Neural cell (in vitro differentiated cells): ENCODE data around the gene MOSMO.

ENCODE experiments used
- EZH2 ChIP-seq: fragments of 200-600, 300-800 bp; shearing (Covaris generic), sonication (generic); IDR thresholded peaks from 2 replicates; pipeline ENCODE4 v1.6.1; 2014; ENCODE audit warnings: antibody characterized with exemption, low read length, borderline replicate concordance, mild to moderate bottlenecking; ENCODE audit not compliant: insufficient read depth, poor library complexity, severe bottlenecking
- POLR2AphosphoS5 ChIP-seq: IDR thresholded peaks from 2 replicates; pipeline ENCODE4 v1.6.1; 2012
- RAD21 ChIP-seq: fragments of 450-650 bp; conservative IDR thresholded peaks from 2 replicates; pipeline ENCODE4 v1.6.1; 2014; ENCODE audit warnings: antibody characterized with exemption, mild to moderate bottlenecking, moderate library complexity
- TF ChIP-seq, protein P1 (sequence below): fragments of 450-650 bp; IDR thresholded peaks from 2 replicates; pipeline ENCODE4 v1.5.1; 2014; ENCODE audit warnings: antibody characterized with exemption, mild to moderate bottlenecking, moderate library complexity; ENCODE audit not compliant: poor library complexity, severe bottlenecking
- TF ChIP-seq, protein P2 (sequence below): IDR thresholded peaks from 2 replicates; pipeline ENCODE4 v1.6.1; 2012; ENCODE audit warnings: borderline replicate concordance

DNA sequence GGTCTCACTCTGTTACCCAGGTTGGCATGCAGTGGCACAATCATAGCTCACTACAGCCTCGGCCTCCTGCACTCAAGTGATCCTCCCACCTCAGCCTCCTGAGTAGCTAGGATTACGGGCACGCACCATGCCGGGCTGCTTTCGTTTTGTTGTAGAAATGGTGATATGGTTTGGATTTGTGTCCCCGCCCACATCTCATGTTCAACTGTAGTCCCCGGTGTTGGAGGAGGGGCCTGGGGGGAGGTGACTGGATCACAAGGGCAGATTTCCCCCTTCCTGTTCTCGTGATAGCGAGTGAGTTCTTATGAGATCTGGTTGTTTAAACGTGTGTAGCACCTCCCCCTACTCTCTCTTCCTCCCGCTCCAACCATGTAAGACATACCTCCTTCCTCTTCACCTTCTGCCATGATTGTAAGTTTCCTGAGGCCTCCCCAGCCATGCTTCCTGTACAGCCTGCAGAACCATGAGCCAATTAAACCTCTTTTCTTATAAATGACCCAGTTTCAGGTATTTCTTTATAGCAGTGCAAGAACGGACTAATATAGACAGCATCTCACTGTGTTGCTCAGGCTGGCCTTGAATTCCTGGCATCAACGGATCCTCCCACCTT is 12.9 kb upstream of the MOSMO start:
- TF ChIP-seq EZH2 (no peak), RAD21 (no peak), POLR2AphosphoS5 (no peak)
- TF ChIP-seq, protein P1, sequence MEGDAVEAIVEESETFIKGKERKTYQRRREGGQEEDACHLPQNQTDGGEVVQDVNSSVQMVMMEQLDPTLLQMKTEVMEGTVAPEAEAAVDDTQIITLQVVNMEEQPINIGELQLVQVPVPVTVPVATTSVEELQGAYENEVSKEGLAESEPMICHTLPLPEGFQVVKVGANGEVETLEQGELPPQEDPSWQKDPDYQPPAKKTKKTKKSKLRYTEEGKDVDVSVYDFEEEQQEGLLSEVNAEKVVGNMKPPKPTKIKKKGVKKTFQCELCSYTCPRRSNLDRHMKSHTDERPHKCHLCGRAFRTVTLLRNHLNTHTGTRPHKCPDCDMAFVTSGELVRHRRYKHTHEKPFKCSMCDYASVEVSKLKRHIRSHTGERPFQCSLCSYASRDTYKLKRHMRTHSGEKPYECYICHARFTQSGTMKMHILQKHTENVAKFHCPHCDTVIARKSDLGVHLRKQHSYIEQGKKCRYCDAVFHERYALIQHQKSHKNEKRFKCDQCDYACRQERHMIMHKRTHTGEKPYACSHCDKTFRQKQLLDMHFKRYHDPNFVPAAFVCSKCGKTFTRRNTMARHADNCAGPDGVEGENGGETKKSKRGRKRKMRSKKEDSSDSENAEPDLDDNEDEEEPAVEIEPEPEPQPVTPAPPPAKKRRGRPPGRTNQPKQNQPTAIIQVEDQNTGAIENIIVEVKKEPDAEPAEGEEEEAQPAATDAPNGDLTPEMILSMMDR: no peak
- TF ChIP-seq, protein P2, sequence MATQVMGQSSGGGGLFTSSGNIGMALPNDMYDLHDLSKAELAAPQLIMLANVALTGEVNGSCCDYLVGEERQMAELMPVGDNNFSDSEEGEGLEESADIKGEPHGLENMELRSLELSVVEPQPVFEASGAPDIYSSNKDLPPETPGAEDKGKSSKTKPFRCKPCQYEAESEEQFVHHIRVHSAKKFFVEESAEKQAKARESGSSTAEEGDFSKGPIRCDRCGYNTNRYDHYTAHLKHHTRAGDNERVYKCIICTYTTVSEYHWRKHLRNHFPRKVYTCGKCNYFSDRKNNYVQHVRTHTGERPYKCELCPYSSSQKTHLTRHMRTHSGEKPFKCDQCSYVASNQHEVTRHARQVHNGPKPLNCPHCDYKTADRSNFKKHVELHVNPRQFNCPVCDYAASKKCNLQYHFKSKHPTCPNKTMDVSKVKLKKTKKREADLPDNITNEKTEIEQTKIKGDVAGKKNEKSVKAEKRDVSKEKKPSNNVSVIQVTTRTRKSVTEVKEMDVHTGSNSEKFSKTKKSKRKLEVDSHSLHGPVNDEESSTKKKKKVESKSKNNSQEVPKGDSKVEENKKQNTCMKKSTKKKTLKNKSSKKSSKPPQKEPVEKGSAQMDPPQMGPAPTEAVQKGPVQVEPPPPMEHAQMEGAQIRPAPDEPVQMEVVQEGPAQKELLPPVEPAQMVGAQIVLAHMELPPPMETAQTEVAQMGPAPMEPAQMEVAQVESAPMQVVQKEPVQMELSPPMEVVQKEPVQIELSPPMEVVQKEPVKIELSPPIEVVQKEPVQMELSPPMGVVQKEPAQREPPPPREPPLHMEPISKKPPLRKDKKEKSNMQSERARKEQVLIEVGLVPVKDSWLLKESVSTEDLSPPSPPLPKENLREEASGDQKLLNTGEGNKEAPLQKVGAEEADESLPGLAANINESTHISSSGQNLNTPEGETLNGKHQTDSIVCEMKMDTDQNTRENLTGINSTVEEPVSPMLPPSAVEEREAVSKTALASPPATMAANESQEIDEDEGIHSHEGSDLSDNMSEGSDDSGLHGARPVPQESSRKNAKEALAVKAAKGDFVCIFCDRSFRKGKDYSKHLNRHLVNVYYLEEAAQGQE: no peak
